ENCODE measurements around the gene TMEM30B.
"Not testable (repeated sequence)": the region's sequence is repeated elsewhere in the genome, so short reads cannot be mapped to it uniquely, and the experiment has no call there.

TMEM30B gene

DNA sequence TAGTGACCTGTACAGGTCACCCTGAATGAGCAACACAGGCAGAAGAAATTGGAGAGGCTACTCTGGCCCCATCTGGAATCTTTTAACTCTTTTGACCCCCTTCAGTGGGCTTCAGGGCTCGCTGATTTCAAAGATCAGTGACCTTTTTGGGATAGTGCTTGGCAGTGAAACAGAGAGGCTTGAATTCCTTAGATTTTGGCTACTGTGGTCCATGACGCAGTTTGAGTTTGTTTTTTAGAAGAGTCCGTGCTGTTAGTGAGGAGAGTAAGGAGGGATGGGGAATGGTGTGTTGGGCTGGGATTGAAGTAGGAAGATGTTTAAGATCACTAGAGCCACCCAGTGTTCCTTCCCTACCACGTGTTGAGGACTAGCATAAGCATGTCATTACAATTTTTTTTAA, 16.5 kb downstream of the TMEM30B start:
- DNase-seq, result no peak

DNA sequence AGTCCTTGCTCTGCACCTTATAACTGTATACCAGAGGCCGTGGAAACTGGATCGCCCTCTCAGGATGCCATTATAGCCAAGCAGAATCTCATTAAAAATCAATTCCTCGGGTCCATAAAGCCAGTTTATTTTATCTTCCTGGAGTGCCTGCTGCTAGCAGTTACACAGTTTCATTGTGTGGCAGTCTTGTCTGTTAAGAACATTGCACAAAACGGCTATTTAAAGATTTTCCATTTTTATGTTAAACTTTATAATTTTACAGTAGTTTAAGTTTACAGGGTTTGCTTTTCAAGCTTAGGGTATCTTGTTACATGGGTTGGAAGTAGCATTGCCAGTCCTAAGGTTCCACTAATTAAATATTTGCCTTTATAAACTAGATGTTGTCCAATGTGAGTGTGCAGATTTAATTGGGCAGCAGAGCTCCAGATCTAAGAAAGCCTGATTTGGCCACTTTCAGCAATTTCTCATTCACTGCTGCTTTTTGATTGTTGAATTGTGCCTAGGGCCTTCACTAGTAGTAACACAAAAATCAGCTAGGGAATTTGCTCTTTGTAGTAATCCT, 17.0 kb downstream of the TMEM30B start:
- no peak for DNase-seq

DNA sequence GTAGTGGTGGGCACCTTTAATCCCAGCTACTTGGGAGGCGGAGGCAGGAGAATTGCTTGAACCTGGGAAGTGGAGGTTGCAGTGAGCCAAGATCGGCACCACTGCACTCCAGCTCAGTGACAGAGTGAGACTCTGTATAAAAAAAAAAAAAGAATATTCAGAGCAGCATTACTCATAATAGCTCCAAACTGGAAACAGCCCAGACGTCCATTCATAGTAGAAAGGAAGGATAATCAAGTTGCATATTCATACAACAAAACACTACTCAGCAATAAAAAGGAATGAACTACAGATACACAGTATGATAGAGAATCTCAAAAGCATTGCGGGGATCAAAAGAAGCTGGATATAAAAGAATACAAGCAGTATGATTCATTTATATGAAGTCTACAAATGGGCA, 19.1 kb downstream of the TMEM30B start:
- DNase-seq, result no peak

DNA sequence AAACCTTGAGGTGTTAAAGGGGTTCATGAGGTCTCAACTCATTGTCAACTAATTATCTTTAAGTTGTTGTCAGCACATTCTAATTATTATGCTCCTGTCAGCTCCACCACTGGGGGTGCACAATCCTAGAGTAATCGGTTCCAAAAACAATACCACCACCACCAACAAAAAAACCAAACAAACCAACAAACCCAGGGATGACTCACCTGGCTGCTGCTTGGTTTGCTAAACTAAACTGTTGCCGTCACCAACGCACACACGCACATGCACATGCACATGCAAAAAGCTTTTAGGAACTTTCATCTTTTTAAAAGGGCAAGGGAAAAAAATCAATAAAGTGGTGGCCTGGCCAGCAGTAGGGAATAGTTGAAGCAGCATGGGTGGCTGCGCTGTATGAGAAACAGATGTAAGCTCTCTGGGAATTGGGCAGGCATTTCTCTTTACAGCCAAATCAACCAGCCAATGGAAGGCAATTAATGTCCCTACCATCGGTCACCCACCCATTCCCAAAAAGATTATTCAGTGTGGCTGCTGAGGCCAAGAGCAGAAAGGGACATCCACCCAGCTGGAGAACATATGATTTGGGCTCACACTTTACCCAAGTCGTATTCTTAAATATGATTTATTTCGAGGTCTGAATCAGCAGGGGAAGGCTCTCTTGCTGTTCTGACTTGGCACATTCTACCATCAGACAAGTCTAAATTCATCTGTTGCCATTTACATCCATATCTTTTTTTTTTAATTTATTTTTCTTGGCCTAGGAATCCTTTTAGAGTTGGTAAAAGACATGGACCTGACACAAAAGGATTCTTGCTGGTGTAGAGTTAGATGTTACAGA, 20.0 kb downstream of the TMEM30B start:
- no peak for DNase-seq

DNA sequence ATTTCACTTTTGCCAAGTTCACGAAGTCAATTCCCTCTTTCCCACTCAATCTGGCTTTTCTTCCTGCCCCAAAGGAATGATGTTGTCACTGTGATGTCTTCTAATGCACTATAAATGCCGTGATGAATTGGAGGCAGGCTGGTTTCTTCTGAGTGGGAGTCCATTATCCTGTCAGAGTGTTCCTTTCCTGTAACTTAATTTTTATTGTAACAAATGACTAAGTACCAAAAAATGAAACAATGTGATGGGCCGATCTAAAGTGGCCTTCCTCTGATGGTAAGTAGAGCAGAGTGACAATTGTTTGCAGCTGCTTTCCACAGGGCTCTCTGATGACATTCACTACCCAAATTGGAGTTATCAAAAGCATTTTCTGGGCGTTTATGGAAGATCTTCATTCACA, 22.2 kb downstream of the TMEM30B start:
- DNase-seq, result no peak

DNA sequence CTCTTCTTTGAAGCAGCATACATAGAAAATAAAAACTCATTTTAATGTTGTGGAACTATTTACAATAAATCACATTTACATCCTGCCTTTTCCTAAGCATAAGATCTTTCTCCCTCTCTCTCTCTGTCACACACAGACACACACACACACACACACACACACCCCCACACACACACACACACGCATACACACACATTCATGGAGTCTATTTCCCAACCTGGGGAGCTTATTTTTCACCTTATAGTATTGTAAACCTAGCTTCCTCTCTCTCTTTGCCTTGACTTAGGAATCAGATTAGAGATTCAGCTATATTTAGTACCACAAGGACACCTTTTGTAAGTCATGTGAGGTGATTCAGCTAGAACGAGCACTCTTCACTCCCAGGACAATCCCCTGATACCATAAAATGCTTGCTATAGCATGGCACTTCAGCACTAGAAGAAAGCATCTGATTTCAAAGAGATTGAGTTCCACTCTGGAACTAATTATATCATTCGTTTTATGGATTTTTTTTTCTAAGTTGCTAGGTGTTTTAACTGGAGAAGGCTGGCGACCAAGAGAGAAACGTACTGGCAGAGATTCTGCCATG, 23.6 kb downstream of the TMEM30B start:
- no peak for DNase-seq

DNA sequence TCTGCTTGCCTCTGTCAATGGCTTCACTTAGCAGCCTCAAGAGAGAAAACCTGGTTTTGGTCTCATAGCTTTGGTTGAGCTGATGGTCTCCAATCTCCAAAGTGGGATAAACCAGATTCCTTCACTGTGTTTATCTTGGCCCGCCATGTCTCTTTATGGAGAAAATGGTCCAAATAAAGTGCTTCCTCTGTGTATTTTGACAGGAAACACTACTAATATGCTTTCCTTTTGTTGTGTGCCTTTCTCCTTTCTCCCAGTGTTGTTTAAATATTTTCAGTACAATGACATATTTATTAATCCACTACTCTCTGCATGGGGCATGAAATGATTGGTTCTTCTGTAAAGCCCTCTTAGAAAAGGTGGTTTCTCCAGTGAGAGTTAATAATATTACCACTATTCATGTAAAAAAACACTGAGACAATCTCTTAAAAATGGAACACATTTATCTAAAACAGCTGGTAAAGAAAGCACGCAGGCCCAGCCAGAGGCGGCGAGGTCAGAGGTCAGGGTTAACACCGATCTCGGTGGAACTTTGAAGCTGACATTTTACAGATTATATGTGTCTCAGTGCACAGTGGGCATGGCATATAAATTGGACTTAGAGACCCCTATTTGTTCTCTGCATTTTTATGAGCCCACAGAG, 24.2 kb downstream of the TMEM30B start:
- DNase-seq, result no peak

DNA sequence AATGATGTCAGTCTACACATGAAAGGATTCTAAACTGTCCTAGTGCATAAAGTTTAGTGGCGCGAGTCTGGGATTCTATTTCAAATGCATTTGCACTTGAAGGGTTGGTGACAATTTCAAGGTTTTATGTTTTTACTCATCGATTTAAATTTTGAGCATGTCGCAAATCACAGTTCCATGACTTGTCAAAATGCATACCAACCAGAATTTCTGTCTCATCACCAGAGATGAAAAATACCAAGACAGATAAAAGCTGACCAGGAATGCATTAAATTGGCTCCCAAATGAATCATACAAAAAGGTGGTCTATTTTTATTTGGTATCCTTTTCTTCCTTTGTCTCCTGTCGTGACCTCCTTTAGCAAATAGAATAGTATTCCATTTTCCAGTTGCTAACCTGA, 25.2 kb downstream of the TMEM30B start:
- no peak for DNase-seq

DNA sequence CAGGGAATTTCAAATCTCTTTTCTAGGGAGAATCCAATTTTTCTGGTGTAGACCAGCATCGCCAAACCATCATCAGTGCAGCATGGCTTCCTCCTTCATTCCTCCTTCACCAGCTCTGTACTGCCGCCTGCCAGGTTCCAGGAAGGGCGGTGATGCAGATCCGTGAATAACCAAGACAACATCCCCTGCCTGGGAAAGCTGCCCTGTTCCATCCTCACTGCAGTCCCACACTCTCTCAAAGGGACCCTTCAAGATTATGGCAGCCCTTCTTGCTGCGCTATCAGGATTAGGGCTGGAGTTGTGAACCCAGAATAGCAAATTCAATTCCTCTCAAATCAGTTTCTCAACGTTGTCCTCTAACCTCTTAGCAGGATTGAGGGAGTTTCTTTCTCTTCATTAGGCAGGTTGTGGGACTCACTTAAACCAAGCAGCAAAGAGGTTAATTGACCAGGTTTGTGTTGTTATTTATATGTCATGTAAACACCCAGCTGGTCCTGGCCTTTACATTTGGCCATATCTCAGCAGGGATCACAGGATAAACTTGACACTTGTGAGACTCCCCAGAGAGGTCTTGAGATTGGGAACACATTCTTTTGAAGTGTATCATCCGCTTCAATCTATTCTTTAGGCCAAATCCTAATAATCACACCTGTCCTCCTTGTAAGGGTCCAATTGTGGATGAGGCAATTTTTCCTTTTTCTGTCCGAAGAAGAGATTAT, 26.2 kb downstream of the TMEM30B start:
- no peak for DNase-seq

DNA sequence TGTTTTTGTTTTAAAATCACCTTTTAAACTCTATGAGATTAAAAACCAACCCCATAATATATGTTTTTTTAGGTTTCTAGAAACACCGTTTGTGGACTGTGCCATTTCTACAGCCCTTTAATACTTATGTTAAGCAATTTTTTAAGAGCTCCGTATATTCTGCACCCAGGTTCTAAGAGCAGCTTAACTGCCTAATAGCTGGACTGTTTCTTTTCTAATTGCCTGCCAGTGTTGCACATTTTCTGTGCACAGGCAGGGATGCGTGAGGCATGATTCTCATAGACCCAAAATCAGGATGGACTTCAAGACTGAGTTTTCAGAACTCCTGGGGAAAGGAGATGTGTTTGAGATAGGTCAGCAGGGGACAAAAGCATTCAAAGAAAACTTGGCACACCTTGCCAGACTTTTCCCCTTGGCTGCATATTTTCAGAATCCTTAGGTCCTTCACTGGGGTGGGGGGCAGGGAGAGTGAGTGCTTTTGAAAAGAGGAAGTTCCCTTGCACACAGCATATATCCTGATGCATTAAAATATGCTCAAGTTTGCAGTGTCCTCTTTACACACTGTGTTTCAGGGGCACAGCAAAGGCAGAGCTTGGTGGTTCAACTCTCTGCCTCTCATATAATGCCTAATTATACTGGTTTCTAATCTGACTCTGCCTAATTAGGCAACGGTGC, 27.9 kb downstream of the TMEM30B start:
- DNase-seq, result no peak

DNA sequence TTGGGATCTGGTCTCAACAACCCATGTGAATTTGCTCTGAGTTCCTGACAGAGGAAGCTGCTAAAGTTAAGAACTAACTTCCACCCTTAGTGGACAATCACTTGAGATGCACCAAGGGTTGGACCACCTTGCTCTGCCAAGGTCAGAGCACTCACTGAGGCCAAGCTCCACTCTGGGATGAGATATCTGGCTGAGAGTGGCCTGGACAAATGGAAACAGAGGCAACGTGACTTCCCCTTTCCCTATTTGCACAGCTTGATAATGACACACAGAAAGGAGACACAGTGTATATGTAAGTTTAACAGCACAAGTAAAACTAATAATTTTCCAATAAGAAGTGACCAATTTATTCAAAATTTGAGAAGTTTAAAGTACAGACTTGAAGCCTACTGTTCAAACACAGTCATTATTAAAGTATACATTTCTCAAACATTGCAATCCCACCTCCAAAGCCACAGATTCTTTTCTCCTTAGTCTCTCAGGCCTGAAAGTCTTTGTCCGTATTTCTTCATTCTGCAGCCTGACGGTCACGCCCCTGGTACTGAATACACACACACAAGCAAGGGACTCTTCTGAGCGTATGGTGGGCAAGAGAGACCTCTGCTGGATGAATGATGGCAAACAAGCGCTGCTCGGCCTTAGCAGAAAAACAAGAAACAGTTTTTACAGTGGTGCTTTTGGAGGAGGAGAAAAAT, 28.6 kb downstream of the TMEM30B start:
- DNase-seq, result peak; percentile 79

DNA sequence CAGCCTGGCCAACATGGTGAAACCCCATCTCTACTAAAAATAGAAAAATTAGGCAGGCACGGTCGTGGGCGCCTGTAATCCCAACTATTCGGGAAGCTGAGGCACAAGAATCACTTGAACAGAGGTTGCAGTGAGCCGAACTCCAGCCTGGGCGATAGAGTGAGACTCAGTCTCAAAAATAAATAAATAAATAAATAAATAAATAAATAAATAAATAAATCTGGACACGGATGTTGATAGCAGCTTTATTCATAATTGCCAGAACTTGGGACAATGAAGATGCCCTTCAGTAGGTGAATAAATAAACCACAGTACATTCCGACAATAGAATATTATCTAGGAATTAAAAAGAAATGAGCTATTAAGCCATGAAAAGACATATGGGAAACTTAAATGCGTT, 31.1 kb downstream of the TMEM30B start:
- DNase-seq, result no peak

DNA sequence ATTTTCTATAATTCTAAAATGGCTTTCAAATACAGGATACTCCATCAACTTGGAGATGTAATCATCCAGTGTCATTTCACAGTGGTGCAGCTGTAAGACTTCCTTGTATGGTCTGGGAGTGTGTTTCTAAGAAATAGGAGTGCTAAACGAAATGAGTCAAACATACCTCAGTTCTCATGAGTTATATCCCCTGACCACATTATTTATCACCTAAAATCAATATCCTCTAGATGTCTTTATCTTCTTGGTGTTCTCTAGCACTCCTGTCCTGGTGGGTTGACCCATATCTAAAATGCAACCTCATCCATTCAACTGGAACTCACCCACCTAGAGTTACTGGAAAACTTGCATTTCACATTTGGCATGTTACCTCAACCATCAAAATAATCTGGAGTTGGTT, 33.2 kb downstream of the TMEM30B start:
- DNase-seq, result no peak

DNA sequence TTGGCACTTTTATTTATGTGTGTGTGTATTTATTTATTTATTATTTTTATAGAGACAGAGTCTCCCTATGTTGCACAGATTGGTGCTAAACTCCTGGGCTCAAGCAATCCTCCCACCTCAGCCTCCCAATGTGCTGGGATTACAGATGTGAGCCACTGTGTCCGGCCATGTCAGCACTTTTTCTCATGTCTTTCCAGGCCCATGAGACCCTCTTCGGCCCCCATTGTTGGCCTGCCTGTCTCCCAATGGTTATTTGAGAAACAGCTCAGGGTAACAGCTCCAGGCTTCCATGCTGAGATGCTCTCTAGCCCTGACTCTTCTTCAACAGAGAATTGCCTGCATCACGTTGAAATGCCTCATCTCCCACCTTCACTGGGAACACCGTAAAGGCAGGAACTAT, 34.4 kb downstream of the TMEM30B start:
- no peak for DNase-seq

DNA sequence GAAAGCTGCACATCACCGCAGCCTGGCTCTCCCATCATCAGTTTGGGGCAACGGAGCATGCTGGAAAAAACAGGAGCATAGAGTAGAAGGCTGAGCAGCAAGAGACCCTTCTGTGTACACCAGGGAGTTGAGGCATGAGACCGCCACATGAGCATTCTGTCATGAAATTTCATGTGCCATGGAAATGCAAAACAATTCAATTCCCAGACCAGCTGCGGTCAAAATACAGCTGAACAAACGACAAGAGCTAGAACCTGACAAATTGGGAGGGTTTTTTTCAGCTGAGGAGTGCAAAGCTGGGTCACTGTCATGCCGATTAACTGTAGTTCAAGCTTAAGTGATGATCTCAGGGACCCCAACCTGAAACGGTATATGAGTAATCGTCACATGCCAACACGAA, 37.1 kb downstream of the TMEM30B start:
- DNase-seq, result no peak

DNA sequence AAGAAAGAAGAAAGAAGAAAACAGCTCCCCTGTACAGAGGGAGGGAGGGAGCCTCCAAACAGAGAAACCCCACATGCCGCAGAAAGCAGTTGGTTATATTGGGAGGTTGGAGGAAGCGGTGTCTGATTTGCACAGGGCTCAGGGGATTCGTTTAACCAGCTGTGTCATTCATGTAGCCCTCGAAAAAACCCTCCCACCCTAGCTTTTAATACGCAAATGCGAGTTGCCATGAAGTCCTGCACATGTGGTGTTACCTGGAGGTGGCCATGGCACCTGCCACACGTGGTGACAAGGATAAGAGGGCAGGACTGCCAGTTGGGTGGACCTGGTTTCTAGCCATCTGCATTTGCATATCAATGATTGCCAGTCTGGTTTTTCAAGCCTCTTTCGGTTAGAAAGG, 40.9 kb downstream of the TMEM30B start:
- DNase-seq, result no peak

DNA sequence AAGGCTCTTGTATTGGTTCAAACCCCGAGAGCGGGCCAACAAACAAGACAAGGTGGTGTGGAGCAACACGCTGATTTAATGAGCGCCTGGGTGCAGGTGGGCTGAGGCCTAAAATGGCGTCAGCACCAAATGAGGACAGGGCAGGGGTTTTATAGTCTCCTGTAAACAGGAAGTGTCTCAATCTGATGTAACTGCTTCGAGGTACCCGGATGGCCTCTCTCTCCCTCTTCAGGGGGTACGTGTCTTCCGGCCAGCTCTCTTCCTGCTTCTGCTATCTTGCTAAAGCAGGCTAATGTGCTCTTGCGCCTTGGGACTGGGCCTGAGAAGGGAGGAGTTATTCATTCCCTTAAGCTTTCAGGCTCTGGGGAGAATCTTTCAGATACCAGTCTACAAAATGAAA, 41.9 kb downstream of the TMEM30B start:
- DNase-seq, result not testable (repeated sequence)

DNA sequence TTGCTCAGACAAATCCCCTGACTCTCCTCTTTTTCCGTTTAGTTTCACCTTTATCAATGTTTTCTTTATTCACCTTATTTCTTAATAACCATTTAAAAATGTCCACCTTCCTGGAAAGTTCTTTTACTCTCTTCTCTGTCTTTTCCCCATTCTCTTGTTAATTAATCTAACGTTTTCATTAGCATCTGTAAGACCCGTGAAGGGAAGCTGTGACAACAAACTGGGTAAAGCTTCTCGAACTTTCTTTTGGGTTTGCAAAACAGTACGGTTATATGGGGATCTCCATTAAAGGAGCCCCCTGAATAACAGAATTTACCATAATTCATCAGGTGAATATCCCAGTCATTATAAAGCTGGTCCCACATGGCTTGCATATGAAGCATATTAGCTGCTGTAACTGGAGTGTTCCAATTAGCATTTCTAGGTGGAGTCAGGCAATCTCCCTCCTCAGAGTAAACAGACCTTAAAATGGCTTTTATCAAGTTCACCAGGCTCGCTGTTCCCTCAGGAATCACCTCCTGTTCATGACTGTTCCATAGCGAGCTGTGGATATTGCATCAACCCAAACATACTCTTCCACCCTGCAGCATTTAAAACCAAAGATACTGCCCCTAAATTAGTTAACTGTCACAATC, 42.4 kb downstream of the TMEM30B start:
- DNase-seq, result no peak

DNA sequence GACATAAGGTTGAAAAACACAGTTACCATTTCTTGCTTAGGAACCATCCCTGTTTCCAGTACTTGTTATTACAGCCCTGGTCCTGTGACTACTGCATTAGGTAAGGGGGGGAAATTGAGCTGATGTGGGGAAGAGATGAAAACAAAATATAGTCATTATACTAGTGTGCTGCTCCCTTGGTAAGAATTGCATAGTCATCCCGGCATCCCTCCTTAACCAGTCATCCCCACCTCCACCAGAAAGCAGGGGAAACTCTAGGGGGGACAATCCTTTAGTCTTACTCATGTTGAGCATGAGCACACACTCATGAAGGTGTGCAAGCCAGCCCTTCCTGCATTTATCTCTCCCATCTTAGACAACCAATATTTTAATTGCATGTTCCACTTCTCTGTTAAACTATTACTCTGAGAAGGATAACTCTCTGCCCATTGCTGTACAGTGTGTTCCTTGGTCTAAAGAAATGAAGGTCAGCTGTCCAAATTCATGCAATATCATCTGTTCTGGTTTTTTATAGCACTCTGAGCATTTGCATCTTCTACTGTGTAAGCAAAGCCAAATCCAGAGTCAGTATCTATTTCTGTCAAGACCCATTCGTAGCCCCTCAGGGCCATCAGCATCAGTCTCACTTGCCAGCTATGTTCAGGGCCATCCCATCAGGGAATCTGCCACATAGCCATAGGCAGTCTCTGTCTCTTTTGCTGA, 46.8 kb downstream of the TMEM30B start:
- no peak for DNase-seq

DNA sequence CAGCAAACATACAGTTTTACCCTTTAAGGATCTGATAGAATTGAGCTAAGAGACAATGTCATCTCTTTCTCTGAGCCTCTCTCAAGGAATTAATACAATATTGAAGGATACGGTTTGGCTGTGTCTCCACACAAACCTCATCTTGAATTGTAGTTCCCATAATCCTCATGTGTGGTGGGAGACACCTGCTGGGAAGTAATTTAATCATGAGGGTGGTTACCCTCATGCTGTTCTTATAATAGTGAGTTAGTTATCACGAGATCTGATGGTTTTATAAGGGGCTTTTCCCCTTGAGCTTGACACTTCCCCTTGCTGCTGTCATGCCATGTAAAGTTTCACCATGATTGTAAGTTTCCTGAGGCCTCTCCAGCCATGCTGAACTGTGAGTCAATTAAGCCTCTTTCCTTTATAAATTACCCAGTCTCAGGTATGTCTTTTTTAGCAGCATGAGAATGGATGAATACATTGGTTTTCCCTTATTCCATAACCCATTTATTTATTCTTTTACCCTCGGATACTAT, 47.6 kb downstream of the TMEM30B start:
- DNase-seq, result no peak

DNA sequence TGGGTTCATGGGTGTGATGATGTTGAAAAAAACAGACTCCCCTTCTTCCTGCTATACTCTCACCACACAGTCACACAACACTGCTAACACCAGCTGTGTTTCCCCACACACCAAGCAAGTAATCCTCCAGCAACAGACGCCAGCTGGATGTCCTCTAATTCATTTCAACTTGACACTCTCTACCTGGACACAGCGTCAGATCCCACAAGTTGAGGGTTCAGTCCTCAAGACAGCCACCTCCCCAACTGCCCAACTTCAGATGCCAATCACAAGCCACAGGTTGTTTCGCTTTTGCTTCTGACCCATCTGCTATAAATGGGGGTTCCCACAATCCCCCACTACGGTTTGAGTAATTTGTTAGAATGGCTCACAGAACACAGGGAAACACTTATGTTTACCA, 49.3 kb downstream of the TMEM30B start:
- DNase-seq, result no peak

All from activated effector memory CD4-positive, alpha-beta T cell treated with anti-CD3 and anti-CD28 coated beads, Interleukin-2, amount 50 U/mL, for 16 hours (primary cell).